BE2C (cell line): Measurements from ENCODE around the gene KCNH1.

Experiments used
- DNase-seq: peaks from one replicate; pipeline ENCODE4 v3.0.0-alpha.2; 2020
- H3K27me3 ChIP-seq: fragments of 250-450 bp; sonication (Bioruptor Pico); 2 replicates; pipeline ENCODE4 v1.5.1; 2020; ENCODE audit warnings: mild to moderate bottlenecking
- H3K36me3 ChIP-seq: fragments of 250-450 bp; sonication (Bioruptor Pico); 2 replicates; pipeline ENCODE4 v1.5.1; 2020; ENCODE audit warnings: mild to moderate bottlenecking
- H3K4me1 ChIP-seq: fragments of 250-450 bp; sonication (Bioruptor Pico); 2 replicates; pipeline ENCODE4 v1.5.1; 2020
- H3K4me3 ChIP-seq: 2 replicates; pipeline ENCODE4 v1.5.1; 2011; ENCODE audit warnings: low read depth, low read length
- H3K9me3 ChIP-seq: fragments of 250-450 bp; sonication (Bioruptor Pico); 2 replicates; pipeline ENCODE4 v1.5.1; 2020
- CTCF ChIP-seq: IDR thresholded peaks from 2 replicates; pipeline ENCODE4 v1.5.1; 2012; ENCODE audit warnings: mild to moderate bottlenecking, low read depth, low read length

KCNH1 gene

GRCh38 chr1:210878564-210878963 lies 255.4 kb downstream of the KCNH1 start:
- Histone ChIP-seq H3K36me3 (no peaks in the 10 kb centered on the region), H3K4me1 (no peaks in the 10 kb centered on the region), H3K9me3 (no peaks in the 10 kb centered on the region), H3K27me3 (peaks cover 6% of the 10 kb centered on the region), H3K4me3 (no peak overlapping the region)
- no peak for TF ChIP-seq CTCF
- no peak for DNase-seq

- no peak for DNase-seq
- no peak for TF ChIP-seq CTCF
Observed at GRCh38 chr1:210876275-210876674, 257.7 kb downstream of the KCNH1 start.

DNA sequence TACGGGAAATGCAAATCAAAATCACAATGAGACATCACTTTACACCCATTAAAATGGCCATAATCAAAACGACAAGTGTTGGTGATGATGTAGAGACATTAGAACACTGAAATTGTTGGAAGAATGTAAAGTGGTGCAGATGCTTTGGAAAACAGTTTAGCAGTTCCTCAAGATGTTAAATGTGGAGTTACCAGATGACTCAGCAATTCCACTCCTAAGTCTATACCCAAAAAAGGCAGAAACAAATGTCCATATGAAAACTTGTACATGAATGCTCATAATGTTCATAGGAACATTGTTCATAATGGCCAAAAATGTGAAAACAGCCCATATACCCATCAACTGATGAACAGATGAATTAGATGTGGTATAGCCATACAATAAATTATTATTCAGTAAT lies 267.4 kb downstream of the KCNH1 start:
- H3K9me3 ChIP-seq = no peaks in the 10 kb centered on the region
- no peaks in the 10 kb centered on the region for H3K27me3 ChIP-seq
- no peaks in the 10 kb centered on the region for H3K36me3 ChIP-seq
- H3K4me3 ChIP-seq = no peak overlapping the region
- DNase-seq = no peak
- TF ChIP-seq CTCF = no peak
- H3K4me1 ChIP-seq = no peaks in the 10 kb centered on the region

More at GRCh38 chr1:210876275-210876674, 257.7 kb downstream of the KCNH1 start:
- Histone ChIP-seq H3K9me3 (no peaks in the 10 kb centered on the region), H3K4me3 (no peak overlapping the region), H3K27me3 (peaks cover 6% of the 10 kb centered on the region), H3K36me3 (no peaks in the 10 kb centered on the region), H3K4me1 (no peaks in the 10 kb centered on the region)

- no peak overlapping the region for H3K4me3 ChIP-seq
- TF ChIP-seq CTCF = no peak
- no peaks in the 10 kb centered on the region for H3K4me1 ChIP-seq
- no peaks in the 10 kb centered on the region for H3K27me3 ChIP-seq
- H3K9me3 ChIP-seq = no peaks in the 10 kb centered on the region
- H3K36me3 ChIP-seq = no peaks in the 10 kb centered on the region
- DNase-seq = no peak
Observed at GRCh38 chr1:210857705-210858104, 276.2 kb downstream of the KCNH1 start.

GRCh38 chr1:210857146-210857663 lies 276.7 kb downstream of the KCNH1 start:
- Histone ChIP-seq H3K36me3 (no peaks in the 10 kb centered on the region), H3K27me3 (no peaks in the 10 kb centered on the region), H3K4me1 (no peaks in the 10 kb centered on the region), H3K4me3 (no peak overlapping the region), H3K9me3 (no peaks in the 10 kb centered on the region)
- TF ChIP-seq CTCF = no peak
- DNase-seq = no peak

DNA sequence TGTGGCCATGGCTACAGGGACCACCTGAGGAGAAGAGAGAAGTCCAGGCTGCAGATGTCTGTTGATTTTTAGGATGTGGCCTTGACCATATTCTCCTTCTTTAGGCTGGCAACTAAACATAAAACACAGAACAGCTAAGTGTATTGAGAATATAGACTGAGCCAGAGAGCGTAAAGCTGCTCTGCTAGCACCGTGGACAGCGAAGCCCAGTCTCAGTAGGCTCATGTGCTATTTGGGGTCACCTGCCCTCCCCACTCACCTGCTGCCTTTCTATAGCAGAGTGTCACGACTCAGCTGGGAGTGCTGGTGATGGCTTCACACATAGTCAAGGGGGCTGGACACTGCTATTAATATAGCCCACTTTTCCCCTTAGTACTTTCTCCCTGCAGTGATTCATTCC lies 278.5 kb downstream of the KCNH1 start:
- Histone ChIP-seq H3K4me3 (no peak overlapping the region), H3K4me1 (no peaks in the 10 kb centered on the region), H3K27me3 (no peaks in the 10 kb centered on the region), H3K9me3 (no peaks in the 10 kb centered on the region), H3K36me3 (no peaks in the 10 kb centered on the region)
- no peak for TF ChIP-seq CTCF
- no peak for DNase-seq
